Neural progenitor cell (in vitro differentiated cells): Measurements from ENCODE around the gene CETP. TPM values are rescaled to one million over a fixed set of nuclear protein-coding genes. Genes with fewer than 3 reads are reported as not detected.

Source experiments
- DNase-seq: peaks from one replicate; pipeline ENCODE4 v3.0.0-alpha.2; 2016; ENCODE audit warnings: low spot score
- H2AFZ ChIP-seq: fragments of 200-600 bp; sonication (generic); replicated peaks from 2 replicates; pipeline ENCODE4 v1.6.1; 2016; ENCODE audit warnings: antibody characterized with exemption
- H3F3A ChIP-seq: fragments of 200-600 bp; sonication (generic); 2 replicates; pipeline ENCODE4 v1.6.1; 2016; ENCODE audit warnings: antibody characterized with exemption, low read depth
- H3K27ac ChIP-seq: fragments of 200-600 bp; sonication (generic); 2 replicates; pipeline ENCODE4 v1.5.1; 2016; ENCODE audit warnings: mild to moderate bottlenecking
- H3K27me3 ChIP-seq: fragments of 200-600 bp; sonication (generic); 2 replicates; pipeline ENCODE4 v1.6.1; 2016; ENCODE audit warnings: mild to moderate bottlenecking, moderate library complexity
- H3K36me3 ChIP-seq: fragments of 200-600 bp; sonication (generic); 2 replicates; pipeline ENCODE4 v1.5.1; 2016
- H3K4me1 ChIP-seq: fragments of 200-600 bp; sonication (generic); 2 replicates; pipeline ENCODE4 v1.6.1; 2016; ENCODE audit warnings: mixed run types
- H3K4me2 ChIP-seq: fragments of 200-600 bp; sonication (generic); 2 replicates; pipeline ENCODE4 v1.6.1; 2016
- H3K4me3 ChIP-seq: fragments of 200-600 bp; sonication (generic); 2 replicates; pipeline ENCODE4 v1.5.1; 2016
- H3K79me2 ChIP-seq: fragments of 200-600 bp; sonication (generic); 2 replicates; pipeline ENCODE4 v1.6.1; 2016; ENCODE audit warnings: low read depth
- H3K9ac ChIP-seq: fragments of 200-600 bp; sonication (generic); 2 replicates; pipeline ENCODE4 v1.6.1; 2016
- H3K9me3 ChIP-seq: fragments of 200-600 bp; sonication (generic); 2 replicates; pipeline ENCODE4 v1.5.1; 2016; ENCODE audit warnings: low read depth
- H4K20me1 ChIP-seq: fragments of 200-600 bp; sonication (generic); 2 replicates; pipeline ENCODE4 v1.6.1; 2016; ENCODE audit warnings: low read depth
- H3K27ac Mint-ChIP-seq: 3 replicates; pipeline ENCODE4 v1.8.0; 2021; ENCODE audit warnings: mixed read lengths
- H3K27me3 Mint-ChIP-seq: 2 replicates; pipeline ENCODE4 v1.8.0; 2022; ENCODE audit warnings: low read depth, mild to moderate bottlenecking, inconsistent platforms, moderate library complexity, mixed read lengths; ENCODE audit not compliant: insufficient read depth
- H3K36me3 Mint-ChIP-seq: 3 replicates; pipeline ENCODE4 v1.8.0; 2021; ENCODE audit warnings: mixed read lengths
- H3K4me1 Mint-ChIP-seq: 3 replicates; pipeline ENCODE4 v1.8.0; 2021; ENCODE audit warnings: mixed read lengths
- H3K4me3 Mint-ChIP-seq: 3 replicates; pipeline ENCODE4 v1.8.0; 2021; ENCODE audit warnings: mild to moderate bottlenecking, moderate library complexity, mixed read lengths
- H3K9me3 Mint-ChIP-seq: 3 replicates; pipeline ENCODE4 v1.8.0; 2020; ENCODE audit warnings: mixed read lengths
- EZH2 ChIP-seq: fragments of 200-600 bp; sonication (generic); IDR thresholded peaks from 2 replicates; pipeline ENCODE4 v1.6.1; 2017; ENCODE audit warnings: antibody characterized with exemption, mild to moderate bottlenecking, moderate library complexity
- EZH2phosphoT487 ChIP-seq: fragments of 200-600 bp; sonication (generic); IDR thresholded peaks from 2 replicates; pipeline ENCODE4 v1.6.1; 2017; ENCODE audit warnings: antibody characterized with exemption
- total RNA-seq: library from RNA; depleted of rRNA; stranded (reverse); fragments of >200 nt; gene quantifications from 2 replicates; pipeline ENCODE4 v1.2.3, GENCODE V29; 2015; ENCODE audit warnings: low replicate concordance
- TF ChIP-seq, protein P1 (sequence below): fragments of 200-600 bp; sonication (generic); IDR thresholded peaks from 2 replicates; pipeline ENCODE4 v1.5.1; 2017; ENCODE audit warnings: antibody characterized with exemption, mild to moderate bottlenecking

The CETP gene, protein sequence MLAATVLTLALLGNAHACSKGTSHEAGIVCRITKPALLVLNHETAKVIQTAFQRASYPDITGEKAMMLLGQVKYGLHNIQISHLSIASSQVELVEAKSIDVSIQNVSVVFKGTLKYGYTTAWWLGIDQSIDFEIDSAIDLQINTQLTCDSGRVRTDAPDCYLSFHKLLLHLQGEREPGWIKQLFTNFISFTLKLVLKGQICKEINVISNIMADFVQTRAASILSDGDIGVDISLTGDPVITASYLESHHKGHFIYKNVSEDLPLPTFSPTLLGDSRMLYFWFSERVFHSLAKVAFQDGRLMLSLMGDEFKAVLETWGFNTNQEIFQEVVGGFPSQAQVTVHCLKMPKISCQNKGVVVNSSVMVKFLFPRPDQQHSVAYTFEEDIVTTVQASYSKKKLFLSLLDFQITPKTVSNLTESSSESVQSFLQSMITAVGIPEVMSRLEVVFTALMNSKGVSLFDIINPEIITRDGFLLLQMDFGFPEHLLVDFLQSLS
- 0.28 TPM in 1 of 2 replicates, not detected in the other for total RNA-seq

GRCh38 chr16:56961851-56962281 is at the start of gene CETP:
Gene CETP (plus strand): TSS chr16:56961950. CDS start chr16:56961980, 30 bp downstream.
- Mint-ChIP-seq H3K27me3 (peaks cover 5% of the 10 kb centered on the region), H3K9me3 (no peaks in the 10 kb centered on the region), H3K27ac (no peak within 1 kb of the TSS), H3K4me1 (peaks cover 12% of the 10 kb centered on the region), H3K4me3 (no peak within 1 kb of the TSS), H3K36me3 (no peaks in the 10 kb centered on the region)
- H3K4me1 ChIP-seq = no peaks in the 10 kb centered on the region
- no peaks in the 10 kb centered on the region for H3K27me3 ChIP-seq
- H2AFZ ChIP-seq = no peak within 1 kb of the TSS
- DNase-seq = no peak
- no peaks in the 10 kb centered on the region for H4K20me1 ChIP-seq
- no peak within 1 kb of the TSS for H3K27ac ChIP-seq
- no peaks in the 10 kb centered on the region for H3F3A ChIP-seq
- no peak within 1 kb of the TSS for H3K9ac ChIP-seq
- H3K4me2 ChIP-seq = no peak within 1 kb of the TSS
- H3K36me3 ChIP-seq = no peaks in the 10 kb centered on the region
- TF ChIP-seq EZH2phosphoT487 = no peak
- TF ChIP-seq, protein P1, sequence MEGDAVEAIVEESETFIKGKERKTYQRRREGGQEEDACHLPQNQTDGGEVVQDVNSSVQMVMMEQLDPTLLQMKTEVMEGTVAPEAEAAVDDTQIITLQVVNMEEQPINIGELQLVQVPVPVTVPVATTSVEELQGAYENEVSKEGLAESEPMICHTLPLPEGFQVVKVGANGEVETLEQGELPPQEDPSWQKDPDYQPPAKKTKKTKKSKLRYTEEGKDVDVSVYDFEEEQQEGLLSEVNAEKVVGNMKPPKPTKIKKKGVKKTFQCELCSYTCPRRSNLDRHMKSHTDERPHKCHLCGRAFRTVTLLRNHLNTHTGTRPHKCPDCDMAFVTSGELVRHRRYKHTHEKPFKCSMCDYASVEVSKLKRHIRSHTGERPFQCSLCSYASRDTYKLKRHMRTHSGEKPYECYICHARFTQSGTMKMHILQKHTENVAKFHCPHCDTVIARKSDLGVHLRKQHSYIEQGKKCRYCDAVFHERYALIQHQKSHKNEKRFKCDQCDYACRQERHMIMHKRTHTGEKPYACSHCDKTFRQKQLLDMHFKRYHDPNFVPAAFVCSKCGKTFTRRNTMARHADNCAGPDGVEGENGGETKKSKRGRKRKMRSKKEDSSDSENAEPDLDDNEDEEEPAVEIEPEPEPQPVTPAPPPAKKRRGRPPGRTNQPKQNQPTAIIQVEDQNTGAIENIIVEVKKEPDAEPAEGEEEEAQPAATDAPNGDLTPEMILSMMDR = no peak
- no peak for TF ChIP-seq EZH2
- no peak within 1 kb of the TSS for H3K4me3 ChIP-seq
- no peaks in the 10 kb centered on the region for H3K9me3 ChIP-seq
- no peaks in the 10 kb centered on the region for H3K79me2 ChIP-seq

GRCh38 chr16:56912746-56913708 is 48.7 kb upstream of the CETP start:
- no peak overlapping the region for H3K4me2 ChIP-seq

GRCh38 chr16:56914896-56915295 is 46.9 kb upstream of the CETP start:
- H3K9ac ChIP-seq = no peak overlapping the region
- DNase-seq = no peak
- H3K79me2 ChIP-seq = no peaks in the 10 kb centered on the region
- no peaks in the 10 kb centered on the region for H3K36me3 ChIP-seq
- H4K20me1 ChIP-seq = no peaks in the 10 kb centered on the region
- H3K4me1 Mint-ChIP-seq = peaks cover 33% of the 10 kb centered on the region
- peaks cover 2% of the 10 kb centered on the region for H3K9me3 Mint-ChIP-seq
- no peaks in the 10 kb centered on the region for H3K27me3 ChIP-seq
- no peak overlapping the region for H3K4me3 ChIP-seq
- H3F3A ChIP-seq = no peaks in the 10 kb centered on the region
- TF ChIP-seq EZH2 = no peak
- TF ChIP-seq, protein P1 = no peak
- TF ChIP-seq EZH2phosphoT487 = no peak
- no peak overlapping the region for H2AFZ ChIP-seq
- H3K27ac Mint-ChIP-seq = no peak overlapping the region
- H3K9me3 ChIP-seq = no peaks in the 10 kb centered on the region
- no peaks in the 10 kb centered on the region for H3K36me3 Mint-ChIP-seq
- no peak overlapping the region for H3K27ac ChIP-seq
- no peak overlapping the region for H3K4me3 Mint-ChIP-seq
- no peaks in the 10 kb centered on the region for H3K4me1 ChIP-seq
- no peak overlapping the region for H3K4me2 ChIP-seq
- no peaks in the 10 kb centered on the region for H3K27me3 Mint-ChIP-seq

More at GRCh38 chr16:56912746-56913708, 48.7 kb upstream of the CETP start:
- no peaks in the 10 kb centered on the region for H3K27me3 Mint-ChIP-seq
- peaks cover 33% of the 10 kb centered on the region for H3K4me1 Mint-ChIP-seq
- no peak overlapping the region for H3K9ac ChIP-seq
- no peaks in the 10 kb centered on the region for H3K36me3 Mint-ChIP-seq
- TF ChIP-seq, protein P1 = no peak
- TF ChIP-seq EZH2phosphoT487 (no peak), EZH2 (no peak)
- H3K79me2 ChIP-seq = no peaks in the 10 kb centered on the region
- peaks cover 4% of the 10 kb centered on the region for H3K9me3 Mint-ChIP-seq
- H3K27ac ChIP-seq = no peak overlapping the region
- no peaks in the 10 kb centered on the region for H3K4me1 ChIP-seq
- H3K4me3 ChIP-seq = no peak overlapping the region
- no peaks in the 10 kb centered on the region for H3F3A ChIP-seq
- peak overlapping the region; percentile 0 for H3K27ac Mint-ChIP-seq
- H3K9me3 ChIP-seq = no peaks in the 10 kb centered on the region
- no peak overlapping the region for H3K4me3 Mint-ChIP-seq
- no peaks in the 10 kb centered on the region for H4K20me1 ChIP-seq
- H3K27me3 ChIP-seq = no peaks in the 10 kb centered on the region
- H3K36me3 ChIP-seq = no peaks in the 10 kb centered on the region
- no peak for DNase-seq
- no peak overlapping the region for H2AFZ ChIP-seq
